Stimulated activated CD4-positive, alpha-beta T cell treated with anti-CD3 and anti-CD28 coated beads, Interleukin-1b, Interleukin-23, amount 100 ng/mL, for 1 hour (primary cell): ENCODE data around the gene OPA1.

Experiments
- DNase-seq, 2 donors: peaks; one replicate each; pipeline ENCODE4 v3.0.0-alpha.2; 2020; ENCODE audit warnings: low read depth in 2 of 2

The OPA1 gene

GRCh38 chr3:193645806-193646205 is 52.8 kb downstream of the OPA1 start:
- no peak for DNase-seq

GRCh38 chr3:193648542-193649076 is 55.6 kb downstream of the OPA1 start:
- no peak for DNase-seq

GRCh38 chr3:193650585-193650984 is 57.6 kb downstream of the OPA1 start:
- DNase-seq = no peak

- no peak for DNase-seq
Observed at GRCh38 chr3:193655831-193656433, 62.9 kb downstream of the OPA1 start.

GRCh38 chr3:193656445-193656844 is 63.4 kb downstream of the OPA1 start:
- no peak for DNase-seq

- DNase-seq = no peak
Observed at GRCh38 chr3:193656878-193657282, 63.9 kb downstream of the OPA1 start.

- DNase-seq = no peak
Observed at GRCh38 chr3:193660171-193660570, 67.2 kb downstream of the OPA1 start.

- DNase-seq = no peak
Observed at GRCh38 chr3:193660698-193661411, 67.8 kb downstream of the OPA1 start.

- DNase-seq = no peak
Observed at GRCh38 chr3:193662757-193663322, 69.8 kb downstream of the OPA1 start.

- no peak for DNase-seq
Observed at GRCh38 chr3:193665370-193665989, 72.5 kb downstream of the OPA1 start.

- no peak for DNase-seq
Observed at GRCh38 chr3:193673845-193674244, 80.8 kb downstream of the OPA1 start.

GRCh38 chr3:193674714-193675113 is 81.7 kb downstream of the OPA1 start:
- no peak for DNase-seq

GRCh38 chr3:193677734-193678133 is 84.7 kb downstream of the OPA1 start:
- no peak for DNase-seq

GRCh38 chr3:193680220-193680619 is 87.2 kb downstream of the OPA1 start:
- DNase-seq = no peak

- no peak for DNase-seq
Observed at GRCh38 chr3:193681631-193682030, 88.6 kb downstream of the OPA1 start.

GRCh38 chr3:193686665-193687483 is 93.9 kb downstream of the OPA1 start:
- DNase-seq = no peak

GRCh38 chr3:193688834-193689714 is 96.1 kb downstream of the OPA1 start:
- DNase-seq = no peak

GRCh38 chr3:193693774-193694173 is 100.8 kb downstream of the OPA1 start:
- no peak for DNase-seq

GRCh38 chr3:193701953-193702635 is 109.1 kb downstream of the OPA1 start:
- no peak for DNase-seq

GRCh38 chr3:193702967-193703366 is 110.0 kb downstream of the OPA1 start:
- DNase-seq = no peak
